Fibroblast of lung (primary cell): ENCODE data around the gene RHOT2. TPM values are rescaled to one million over a fixed set of nuclear protein-coding genes. Genes with fewer than 3 reads are reported as not detected.

Source experiments
- DNase-seq, 2 donors: peaks; one replicate each; pipeline versions ENCODE4 v3.0.0 to v3.0.0-alpha.2; 2010; ENCODE audit warnings: low read depth in 2 of 2
- H2AFZ ChIP-seq: 2 replicates; pipeline ENCODE4 v1.5.1; 2012; ENCODE audit warnings: low read length, control low read depth, inconsistent platforms
- H3K27ac ChIP-seq: 2 replicates; pipeline ENCODE4 v1.5.1; 2011; ENCODE audit warnings: low read length, control low read depth; ENCODE audit not compliant: insufficient read depth
- H3K27me3 ChIP-seq: 2 replicates; pipeline ENCODE4 v1.5.1; 2011; ENCODE audit warnings: mild to moderate bottlenecking, low read length; ENCODE audit not compliant: control insufficient read depth, insufficient read depth
- H3K36me3 ChIP-seq: 2 replicates; pipeline ENCODE4 v1.5.1; 2011; ENCODE audit warnings: low read length; ENCODE audit not compliant: control insufficient read depth, insufficient read depth
- H3K4me1 ChIP-seq: 2 replicates; pipeline ENCODE4 v1.5.1; 2011; ENCODE audit warnings: low read length; ENCODE audit not compliant: control insufficient read depth, insufficient read depth; ENCODE audit errors: extremely low read depth
- H3K4me2 ChIP-seq: 2 replicates; pipeline ENCODE4 v1.5.1; 2011; ENCODE audit warnings: low read length, control low read depth; ENCODE audit not compliant: insufficient read depth; ENCODE audit errors: extremely low read depth
- H3K4me3 ChIP-seq, 4 experiments: fragments of 200-600 bp in 1 of 4; sonication (generic) in 1 of 4; replicated peaks in 1 of 4; 2 replicates each; pipeline ENCODE4 v1.5.1; 2011 to 2016; ENCODE audit warnings: low read length in 4 of 4, low read depth in 3 of 4, mild to moderate bottlenecking in 3 of 4, control low read depth in 2 of 4, inconsistent platforms in 1 of 4, mixed read lengths in 1 of 4; ENCODE audit not compliant: insufficient read depth in 1 of 4; ENCODE audit errors: control extremely low read depth in 1 of 4
- H3K79me2 ChIP-seq: 2 replicates; pipeline ENCODE4 v1.5.1; 2012; ENCODE audit warnings: mild to moderate bottlenecking, low read length, inconsistent platforms; ENCODE audit not compliant: control insufficient read depth, insufficient read depth
- H3K9ac ChIP-seq: 2 replicates; pipeline ENCODE4 v1.5.1; 2011; ENCODE audit warnings: mild to moderate bottlenecking, low read length, control low read depth; ENCODE audit not compliant: insufficient read depth
- H3K9me3 ChIP-seq: 2 replicates; pipeline ENCODE4 v1.5.1; 2012; ENCODE audit warnings: low read depth, low read length; ENCODE audit not compliant: control insufficient read depth, insufficient read depth
- H4K20me1 ChIP-seq: 2 replicates; pipeline ENCODE4 v1.5.1; 2011; ENCODE audit warnings: low read length; ENCODE audit not compliant: control insufficient read depth, insufficient read depth; ENCODE audit errors: extremely low read depth
- CTCF ChIP-seq, 2 donors: IDR thresholded peaks in 1 of 2; conservative IDR thresholded peaks in 1 of 2; 1 replicate in 1 of 2; 2 replicates in 1 of 2; pipeline ENCODE4 v1.5.1; 2011 to 2012; ENCODE audit warnings: low read length in 2 of 2, control low read depth in 1 of 2, inconsistent platforms in 1 of 2, low read depth in 1 of 2, mild to moderate bottlenecking in 1 of 2
- EZH2 ChIP-seq: IDR thresholded peaks from 2 replicates; pipeline ENCODE4 v1.5.1; 2012; ENCODE audit warnings: low read length, control low read depth, mild to moderate bottlenecking; ENCODE audit errors: missing control alignments
- polyA plus RNA-seq, 2 donors: library from polyadenylated mRNA; depleted of rRNA in 1 of 2; stranded (reverse) in 1 of 2; unstranded in 1 of 2; fragments of >200 nt; gene quantifications; 2 replicates each; pipeline ENCODE4 v1.2.1, GENCODE V29; 2011 to 2012; ENCODE audit warnings: missing spikeins in 1 of 2
- total RNA-seq: library from RNA; depleted of rRNA; stranded (reverse); fragments of >200 nt; gene quantifications from 2 replicates; pipeline ENCODE4 v1.2.1, GENCODE V29; 2014

Gene RHOT2
- total and polyA plus RNA-seq, 2 donors (not counting 1 experiment from before 2014, with no cell fraction given) = 29.6 to 35.4 TPM

GRCh38 chr16:717450-718245 lies 49.7 kb downstream of the RHOT2 start:
- H3K4me2 ChIP-seq = no peak overlapping the region
- H3K4me1 ChIP-seq = peaks cover 14% of the 10 kb centered on the region
- H3K9me3 ChIP-seq = no peaks in the 10 kb centered on the region
- H4K20me1 ChIP-seq = no peaks in the 10 kb centered on the region
- DNase-seq = no peak
- H3K27me3 ChIP-seq = no peaks in the 10 kb centered on the region
- H3K79me2 ChIP-seq = no peaks in the 10 kb centered on the region
- no peak overlapping the region for H2AFZ ChIP-seq
- no peaks in the 10 kb centered on the region for H3K36me3 ChIP-seq
- H3K27ac ChIP-seq = no peak overlapping the region
- no peak overlapping the region for H3K9ac ChIP-seq
- no peak for TF ChIP-seq CTCF (conservative IDR thresholded peaks at IDR 0.05 in 1 of 2, IDR thresholded peaks at IDR 0.05 in 1 of 2; ENCODE audit: low read depth in 1 of 2, low read length in 2 of 2)
- no peak for TF ChIP-seq EZH2
- H3K4me3 ChIP-seq = no peak overlapping the region

GRCh38 chr16:718389-718788 lies 50.5 kb downstream of the RHOT2 start:
- Histone ChIP-seq H3K27ac (no peak overlapping the region), H3K36me3 (peaks cover 2% of the 10 kb centered on the region), H3K4me3 (no peak overlapping the region), H4K20me1 (no peaks in the 10 kb centered on the region), H3K79me2 (no peaks in the 10 kb centered on the region), H3K4me1 (peaks cover 14% of the 10 kb centered on the region), H3K27me3 (no peaks in the 10 kb centered on the region), H2AFZ (no peak overlapping the region), H3K9ac (no peak overlapping the region), H3K9me3 (no peaks in the 10 kb centered on the region), H3K4me2 (no peak overlapping the region)
- no peak for TF ChIP-seq CTCF (conservative IDR thresholded peaks at IDR 0.05 in 1 of 2, IDR thresholded peaks at IDR 0.05 in 1 of 2; ENCODE audit: low read depth in 1 of 2, low read length in 2 of 2)
- no peak for TF ChIP-seq EZH2
- DNase-seq = no peak

- Histone ChIP-seq H3K9me3 (no peaks in the 10 kb centered on the region), H3K9ac (no peak overlapping the region), H3K27me3 (no peaks in the 10 kb centered on the region), H3K4me2 (no peak overlapping the region), H3K36me3 (peaks cover 2% of the 10 kb centered on the region), H3K27ac (no peak overlapping the region), H3K4me3 (no peak overlapping the region), H3K79me2 (no peaks in the 10 kb centered on the region), H2AFZ (no peak overlapping the region), H3K4me1 (peaks cover 14% of the 10 kb centered on the region), H4K20me1 (no peaks in the 10 kb centered on the region)
- TF ChIP-seq EZH2 = no peak
- TF ChIP-seq CTCF (conservative IDR thresholded peaks at IDR 0.05 in 1 of 2, IDR thresholded peaks at IDR 0.05 in 1 of 2; ENCODE audit: low read depth in 1 of 2, low read length in 2 of 2) = no peak
- DNase-seq = no peak
Observed at GRCh38 chr16:718922-719321, 51.0 kb downstream of the RHOT2 start.
